ENCODE data around the gene LAX1.

LAX1 gene

GRCh38 chr1:203746281-203746680 lies 18.7 kb upstream of the LAX1 start:
- TF ChIP-seq SIN3A (IDR thresholded peaks at IDR 0.05; ENCODE audit: borderline replicate concordance, insufficient read depth, low read length) (no peak), REST (IDR thresholded peaks at IDR 0.05; ENCODE audit: insufficient read depth in 1 of 2, low read depth in 2 of 2, low read length in 2 of 2) (no peak), FOXP2 (optimal IDR thresholded peaks at IDR 0.05; ENCODE audit: borderline replicate concordance, extremely low read depth, extremely low read length, insufficient read depth) (no peak), POLR2AphosphoS5 (IDR thresholded peaks at IDR 0.05; ENCODE audit: low read depth, low read length) (no peak), TAF1 (IDR thresholded peaks at IDR 0.05; ENCODE audit: borderline replicate concordance, insufficient read depth, low read length) (no peak)

- TF ChIP-seq FOXP2 (optimal IDR thresholded peaks at IDR 0.05; ENCODE audit: borderline replicate concordance, extremely low read depth, extremely low read length, insufficient read depth) = no peak
- TF ChIP-seq SIN3A (IDR thresholded peaks at IDR 0.05; ENCODE audit: borderline replicate concordance, insufficient read depth, low read length) = no peak
- TF ChIP-seq POLR2AphosphoS5 (IDR thresholded peaks at IDR 0.05; ENCODE audit: low read depth, low read length) = no peak
- TF ChIP-seq TAF1 (IDR thresholded peaks at IDR 0.05; ENCODE audit: borderline replicate concordance, insufficient read depth, low read length) = no peak
- no peak for TF ChIP-seq REST (IDR thresholded peaks at IDR 0.05; ENCODE audit: insufficient read depth in 1 of 2, low read depth in 2 of 2, low read length in 2 of 2)
Measured at GRCh38 chr1:203751051-203751450, 13.9 kb upstream of the LAX1 start.

- TF ChIP-seq POLR2AphosphoS5 (IDR thresholded peaks at IDR 0.05; ENCODE audit: low read depth, low read length) = no peak
- no peak for TF ChIP-seq TAF1 (IDR thresholded peaks at IDR 0.05; ENCODE audit: borderline replicate concordance, insufficient read depth, low read length)
- no peak for TF ChIP-seq SIN3A (IDR thresholded peaks at IDR 0.05; ENCODE audit: borderline replicate concordance, insufficient read depth, low read length)
- TF ChIP-seq REST (IDR thresholded peaks at IDR 0.05; ENCODE audit: insufficient read depth in 1 of 2, low read depth in 2 of 2, low read length in 2 of 2) = no peak
- TF ChIP-seq FOXP2 (optimal IDR thresholded peaks at IDR 0.05; ENCODE audit: borderline replicate concordance, extremely low read depth, extremely low read length, insufficient read depth) = no peak
Measured at GRCh38 chr1:203754455-203754864, 10.5 kb upstream of the LAX1 start.

GRCh38 chr1:203756036-203756435 lies 8.9 kb upstream of the LAX1 start:
- no peak for TF ChIP-seq FOXP2 (optimal IDR thresholded peaks at IDR 0.05; ENCODE audit: borderline replicate concordance, extremely low read depth, extremely low read length, insufficient read depth)

GRCh38 chr1:203760506-203760905 lies 4.5 kb upstream of the LAX1 start:
- TF ChIP-seq SIN3A (IDR thresholded peaks at IDR 0.05; ENCODE audit: borderline replicate concordance, insufficient read depth, low read length) = no peak
- no peak for TF ChIP-seq TAF1 (IDR thresholded peaks at IDR 0.05; ENCODE audit: borderline replicate concordance, insufficient read depth, low read length)
- no peak for TF ChIP-seq REST (IDR thresholded peaks at IDR 0.05; ENCODE audit: insufficient read depth in 1 of 2, low read depth in 2 of 2, low read length in 2 of 2)
- TF ChIP-seq POLR2AphosphoS5 (IDR thresholded peaks at IDR 0.05; ENCODE audit: low read depth, low read length) = no peak
- no peak for TF ChIP-seq FOXP2 (optimal IDR thresholded peaks at IDR 0.05; ENCODE audit: borderline replicate concordance, extremely low read depth, extremely low read length, insufficient read depth)
